Measurements from ENCODE around the gene ANKRD34C.

The ANKRD34C gene

DNA sequence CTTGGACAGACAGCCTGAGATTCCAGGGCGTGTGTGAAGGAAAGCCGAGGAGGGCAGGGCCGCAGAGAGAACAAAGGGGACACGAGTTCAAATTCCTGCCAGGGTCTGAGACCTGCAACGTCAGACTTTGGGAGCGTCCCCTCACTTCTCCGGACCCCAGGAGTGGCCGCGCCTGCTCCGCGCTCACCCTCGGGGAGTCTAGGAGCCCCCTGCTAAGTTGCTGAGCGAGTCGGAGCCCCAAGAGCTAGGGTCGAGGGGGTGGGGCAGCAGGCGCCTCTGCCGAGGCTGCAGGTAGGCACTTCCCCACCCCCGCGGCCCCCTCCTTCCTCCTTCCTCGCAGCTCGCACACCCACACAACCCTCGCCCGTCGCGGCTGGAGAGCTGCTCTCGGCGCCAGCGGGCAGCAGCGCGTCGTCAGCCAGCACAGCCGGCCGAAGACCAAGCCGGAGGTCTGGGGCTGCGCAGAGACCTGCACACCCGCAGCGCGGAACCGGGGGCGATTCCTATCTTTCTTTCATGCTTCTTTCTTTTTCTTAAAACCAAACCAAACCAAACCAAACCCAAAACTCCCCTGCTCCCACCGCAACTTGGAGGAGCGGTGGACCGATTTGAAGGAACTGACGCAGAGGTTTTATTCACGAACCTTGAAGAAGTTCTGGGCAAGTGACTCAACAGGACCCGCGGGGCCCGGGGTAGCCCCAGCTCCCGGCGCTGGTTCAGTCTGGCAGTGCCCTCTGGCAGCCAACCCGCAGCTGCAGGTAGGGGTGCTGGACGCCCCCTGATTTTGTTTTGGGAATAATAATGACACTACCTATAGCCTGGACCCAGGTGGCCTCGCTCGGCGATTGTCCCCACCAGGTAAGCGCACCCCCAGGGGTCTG, at the start of gene ANKRD34C:
Gene ANKRD34C, plus strand, starts transcription at position 352 of the 881 bp plus-strand sequence. CDS start 10,563 bp downstream, outside the sequence.
- no peak for DNase-seq

DNA sequence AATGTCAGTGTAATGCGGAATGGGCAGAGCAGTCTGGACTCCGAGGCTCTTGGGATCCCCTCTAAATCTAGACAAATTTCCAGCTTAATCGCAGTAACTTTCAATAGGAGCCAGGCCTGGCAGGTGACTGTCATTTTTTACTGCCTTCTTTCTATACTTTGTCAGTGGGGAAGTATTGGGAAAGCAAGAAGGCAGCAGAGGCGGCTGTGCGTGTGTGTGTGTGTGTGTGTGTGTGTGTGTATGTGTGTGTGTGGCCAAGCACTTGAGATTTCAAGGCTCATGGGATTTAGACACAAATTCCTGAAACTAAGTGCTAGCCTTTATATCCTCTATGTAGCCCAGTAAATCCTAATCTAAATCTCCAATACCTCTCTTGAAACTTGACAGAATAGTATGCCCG, 49.3 kb upstream of the ANKRD34C start:
- DNase-seq, result no peak

DNA sequence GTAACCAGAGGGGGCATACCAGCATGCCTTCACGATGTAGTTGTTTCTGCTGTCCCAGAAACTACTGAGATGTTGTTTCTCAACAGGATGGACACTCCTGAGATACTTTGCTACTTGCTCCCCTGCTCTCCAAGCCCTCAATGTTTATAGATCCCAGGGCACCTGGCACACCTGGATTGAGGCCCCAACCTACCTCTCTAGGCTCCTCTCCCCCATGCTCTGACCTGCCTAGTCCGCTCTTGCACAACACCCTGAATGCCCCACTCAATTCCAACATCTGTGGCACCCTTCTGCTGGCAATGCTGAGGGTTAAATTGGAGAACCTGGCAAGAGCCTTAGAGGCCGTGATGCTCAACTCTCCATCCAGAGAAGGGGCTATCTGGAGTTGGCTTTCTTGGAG, 42.5 kb upstream of the ANKRD34C start:
- no peak for DNase-seq

DNA sequence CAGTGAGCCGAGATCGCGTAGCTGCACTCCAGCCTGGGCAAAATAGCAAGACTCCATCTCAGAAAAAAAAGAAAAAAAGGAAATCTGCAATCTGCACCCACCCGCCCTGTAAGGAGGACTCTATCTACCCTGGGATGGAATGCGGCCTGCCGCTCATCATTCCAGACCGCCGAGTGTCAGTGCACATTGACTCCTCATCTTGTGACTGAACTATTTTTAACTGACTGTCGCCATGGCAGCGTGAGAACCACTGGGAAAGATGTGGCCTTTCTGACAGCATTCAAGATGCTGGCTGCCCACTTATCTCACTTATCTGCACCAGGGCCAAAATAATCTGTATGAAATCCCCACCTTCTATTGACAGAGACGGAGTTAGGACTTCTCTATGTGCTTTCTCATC, 38.8 kb upstream of the ANKRD34C start:
- DNase-seq, result peak; percentile 7

DNA sequence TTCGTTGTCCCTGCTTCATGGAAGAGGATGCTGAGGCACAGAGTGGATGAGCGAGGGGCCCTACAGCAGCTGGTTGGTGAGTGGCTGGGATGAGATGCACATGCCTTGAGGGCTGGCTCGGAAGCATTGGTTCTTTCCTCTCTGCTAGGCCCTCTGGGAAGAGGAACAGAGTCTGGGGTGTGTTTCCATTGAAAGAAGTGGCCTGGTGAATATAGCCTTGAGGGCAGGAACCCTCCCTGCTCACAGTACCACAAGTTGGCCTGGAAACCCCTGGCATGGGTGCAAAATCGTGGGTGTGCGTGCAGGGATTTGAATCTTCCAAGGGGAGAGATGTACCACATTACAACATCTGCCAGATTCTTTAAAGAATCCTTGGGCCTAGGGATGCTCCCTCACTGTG, 37.6 kb upstream of the ANKRD34C start:
- no peak for DNase-seq

DNA sequence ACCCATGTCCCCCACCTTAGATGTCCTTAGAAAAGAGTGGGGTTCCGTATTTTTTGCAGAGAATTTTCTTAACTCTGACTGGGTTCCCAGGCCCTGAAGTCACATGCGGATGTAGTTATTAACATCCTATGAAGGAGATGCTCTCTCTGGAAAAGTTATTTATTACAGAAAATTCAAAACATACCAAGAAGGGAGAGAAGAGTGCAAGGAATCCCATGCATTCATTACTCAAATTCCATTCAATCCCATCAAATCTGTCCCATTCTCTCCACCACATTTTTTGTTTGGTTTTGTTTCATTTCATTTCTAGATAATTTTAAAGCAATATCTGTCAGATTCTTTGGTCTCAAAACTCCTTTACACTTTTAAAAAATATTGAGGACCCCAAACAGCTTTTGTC, 34.3 kb upstream of the ANKRD34C start:
- no peak for DNase-seq

DNA sequence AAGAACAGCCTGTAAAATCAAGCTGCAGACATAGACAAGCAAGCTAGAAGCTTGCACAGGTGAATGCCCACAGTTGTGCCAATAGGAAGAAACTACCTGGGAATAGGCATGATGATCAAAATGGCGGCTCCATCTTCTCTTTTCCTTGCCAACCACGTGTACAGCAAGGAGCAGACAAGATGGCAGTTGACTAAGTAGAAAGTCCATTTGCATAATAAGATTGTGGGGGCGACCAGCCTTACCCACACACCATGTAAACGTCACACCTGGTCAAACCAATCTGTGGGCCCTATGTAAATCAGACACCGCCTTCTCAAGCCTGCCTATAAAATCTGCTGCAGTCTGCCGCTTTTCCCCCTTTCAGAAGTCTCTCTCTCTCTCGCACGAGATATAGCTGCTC, 25.1 kb upstream of the ANKRD34C start:
- DNase-seq, result no peak

DNA sequence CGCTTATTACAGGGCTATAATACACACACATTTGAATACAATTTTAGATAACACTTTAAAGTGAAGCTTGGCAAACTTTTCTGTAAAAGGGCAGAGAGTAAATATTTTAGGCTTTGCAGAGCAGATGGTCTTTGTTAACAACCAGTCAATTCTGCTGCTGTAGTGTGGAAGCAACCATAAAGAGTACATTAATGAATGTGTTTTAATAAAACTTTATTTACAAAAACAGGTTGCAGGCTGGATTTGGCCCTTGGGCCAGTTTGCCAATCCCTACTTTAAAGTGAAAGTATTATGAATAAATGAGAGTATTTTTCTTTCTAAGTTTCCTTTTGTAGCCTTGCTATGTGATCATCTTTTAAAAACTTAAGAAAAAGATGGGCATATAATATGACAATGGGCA, 20.7 kb upstream of the ANKRD34C start:
- no peak for DNase-seq

DNA sequence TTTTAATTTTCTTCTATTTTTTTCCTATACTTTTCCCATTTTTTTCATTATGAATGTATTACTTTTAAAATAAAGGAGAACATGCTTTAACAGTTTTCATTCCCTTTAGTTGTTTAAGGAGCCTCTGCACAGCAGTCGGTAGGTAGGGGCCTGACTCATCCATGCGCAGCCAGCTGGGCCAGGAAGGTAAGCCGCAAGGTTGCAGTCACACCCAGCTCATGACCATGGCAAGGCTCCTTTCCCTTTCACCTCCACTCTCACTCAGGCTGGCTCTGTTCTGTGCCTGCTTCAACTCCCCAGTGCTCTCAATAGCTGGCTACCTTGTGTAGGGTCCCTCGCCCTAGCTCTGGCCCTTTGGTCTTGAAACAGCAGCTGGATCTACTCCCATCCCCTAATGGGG, 17.4 kb upstream of the ANKRD34C start:
- no peak for DNase-seq

DNA sequence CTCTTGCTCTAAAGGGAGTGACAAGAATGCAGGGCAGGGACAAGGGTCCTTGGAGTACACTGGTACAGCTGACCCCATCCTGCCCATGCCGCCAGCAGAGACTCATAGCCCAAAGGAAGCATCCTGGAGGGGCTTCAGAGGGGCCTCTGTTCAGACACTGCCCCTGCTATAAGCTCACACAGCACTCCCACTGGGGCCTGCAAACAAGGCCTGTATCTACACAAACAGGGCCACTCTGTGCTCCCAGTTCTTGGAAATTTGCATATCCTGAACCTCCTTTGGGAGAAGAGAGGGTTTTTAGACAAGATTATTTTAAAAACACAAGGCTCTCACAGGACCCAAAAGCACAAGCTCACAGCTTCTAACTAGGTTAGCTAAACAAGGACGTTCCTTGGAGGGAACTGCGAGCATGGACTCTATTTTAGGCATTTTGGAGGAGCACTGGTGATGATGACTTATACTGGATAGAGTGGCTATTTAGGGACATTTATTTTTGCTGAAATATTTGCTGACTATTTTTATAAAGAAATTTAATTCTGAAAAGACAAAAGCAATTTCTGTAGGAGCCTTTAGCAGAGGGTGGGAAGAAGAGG, 16.4 kb upstream of the ANKRD34C start:
- DNase-seq, result no peak

DNA sequence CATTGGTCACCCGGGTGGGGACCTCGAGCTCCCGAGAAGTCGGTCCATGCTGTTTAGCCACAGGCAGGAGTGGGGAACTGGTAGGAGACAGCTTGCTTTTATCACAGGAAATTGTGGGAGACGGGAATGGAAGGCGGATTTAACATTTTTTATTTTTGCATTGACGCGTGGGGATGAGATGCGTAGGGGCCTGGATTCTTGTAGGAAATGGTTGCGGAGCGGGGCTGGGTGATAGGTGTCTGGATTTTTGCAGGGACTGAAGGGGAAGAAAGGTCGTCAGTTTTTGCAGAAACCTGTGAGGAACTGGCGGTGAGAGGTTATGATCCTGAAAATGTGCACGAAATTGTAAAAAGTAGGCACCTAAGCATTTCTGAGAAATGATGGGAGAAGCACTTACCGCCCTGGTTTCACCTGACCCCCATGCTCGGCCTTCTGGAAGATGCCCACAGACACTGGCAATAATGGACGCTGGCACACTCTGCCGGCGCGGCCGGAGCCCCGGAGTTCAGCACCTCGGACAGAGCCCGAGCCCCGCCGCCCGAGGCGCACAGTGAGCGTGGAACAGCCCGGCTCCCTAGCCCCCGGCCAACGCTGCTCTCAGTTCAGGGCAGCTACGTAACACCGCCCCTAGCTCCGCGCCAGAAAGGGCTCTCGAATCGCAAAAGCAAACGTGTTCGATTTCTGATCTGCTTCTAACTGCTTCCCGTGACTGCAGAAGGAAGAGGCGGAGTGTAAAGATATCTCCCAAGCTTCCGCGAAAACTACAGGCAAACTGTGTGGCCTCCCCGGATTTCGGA, 928 bp downstream of the ANKRD34C start:
- peak; percentile 34 for DNase-seq

DNA sequence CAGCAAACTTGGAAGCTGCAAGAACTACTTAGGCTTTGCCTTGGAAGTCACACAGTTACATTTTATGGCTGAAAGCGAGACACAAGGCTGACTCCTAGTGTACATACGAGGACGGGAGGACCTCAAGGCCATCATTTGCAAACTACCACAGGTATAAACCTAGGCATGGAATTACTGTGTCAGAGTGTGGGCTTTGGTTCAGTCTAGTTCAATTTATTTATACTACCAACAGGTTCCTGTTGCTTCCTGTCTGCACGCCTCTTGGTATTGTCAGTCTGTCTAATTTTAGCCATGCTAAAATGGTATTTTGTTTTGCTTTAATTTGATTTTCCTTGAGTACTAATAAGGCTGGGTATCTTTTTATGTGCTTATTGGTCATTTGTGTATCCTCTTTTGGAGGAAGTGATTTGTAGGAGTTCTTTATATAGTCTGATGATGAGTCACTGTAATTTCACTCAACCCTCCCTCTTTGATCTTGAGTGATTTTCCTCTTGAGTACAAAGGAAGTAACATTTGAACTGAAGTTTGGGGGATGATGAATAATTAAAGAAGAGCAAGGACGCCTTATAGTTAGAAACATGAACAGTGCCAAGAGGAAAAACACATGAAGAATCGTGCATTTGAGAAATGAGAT, 8.2 kb downstream of the ANKRD34C start:
- DNase-seq, result no peak

DNA sequence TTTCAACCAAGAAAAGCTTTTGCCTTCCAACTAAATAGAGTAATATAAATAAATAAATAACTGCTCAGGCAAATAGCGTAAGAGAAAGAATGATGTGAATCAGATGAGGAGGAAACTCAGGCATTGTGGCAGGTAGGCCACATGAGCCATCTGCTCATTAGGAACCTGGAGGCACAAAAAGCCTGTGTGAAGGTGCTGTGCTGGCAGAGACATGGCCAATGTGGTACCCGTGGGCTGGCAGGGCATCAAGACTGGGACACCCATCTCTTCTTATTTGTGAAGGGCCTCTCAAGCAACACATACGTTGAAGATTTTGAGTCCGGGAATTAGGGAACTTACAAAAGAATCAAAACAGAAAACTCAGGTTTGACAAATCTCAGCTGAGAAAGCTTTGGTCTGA, 9.5 kb downstream of the ANKRD34C start:
- no peak for DNase-seq

DNA sequence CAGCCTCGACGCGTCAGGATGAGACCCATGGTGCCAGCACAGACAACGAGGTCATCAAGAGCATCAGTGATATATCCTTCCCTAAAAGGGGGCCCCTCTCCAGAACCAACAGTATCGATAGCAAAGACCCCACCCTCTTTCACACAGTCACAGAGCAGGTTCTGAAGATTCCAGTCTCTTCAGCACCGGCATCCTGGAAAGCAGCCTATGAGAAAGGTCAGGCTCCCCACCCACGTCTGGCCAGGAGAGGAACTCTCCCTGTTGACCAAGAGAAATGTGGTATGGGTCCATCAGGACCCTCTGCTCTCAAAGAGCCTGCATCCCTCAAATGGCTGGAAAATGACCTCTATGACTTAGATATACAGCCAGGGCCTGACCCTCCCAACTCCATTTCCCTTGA, 11.6 kb downstream of the ANKRD34C start:
- DNase-seq, result no peak

DNA sequence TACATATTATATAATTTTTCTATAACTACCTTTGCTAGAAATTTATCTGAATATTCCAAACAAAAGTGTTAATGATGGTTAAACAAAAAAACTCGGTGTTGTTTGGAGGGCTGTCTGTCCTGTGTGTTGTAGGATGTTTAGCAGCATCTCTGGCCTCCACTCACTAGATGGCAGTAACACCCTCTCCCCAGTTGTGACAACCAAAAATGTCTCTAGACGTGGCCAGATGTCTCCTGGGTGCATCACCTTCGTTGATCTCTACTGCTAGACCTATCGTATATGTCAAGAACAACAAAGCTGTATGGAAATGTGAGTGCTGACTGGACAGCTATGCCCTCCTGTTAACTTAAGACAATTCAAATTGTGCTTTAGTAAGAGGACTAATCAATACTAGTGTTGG, 14.1 kb downstream of the ANKRD34C start:
- no peak for DNase-seq

DNA sequence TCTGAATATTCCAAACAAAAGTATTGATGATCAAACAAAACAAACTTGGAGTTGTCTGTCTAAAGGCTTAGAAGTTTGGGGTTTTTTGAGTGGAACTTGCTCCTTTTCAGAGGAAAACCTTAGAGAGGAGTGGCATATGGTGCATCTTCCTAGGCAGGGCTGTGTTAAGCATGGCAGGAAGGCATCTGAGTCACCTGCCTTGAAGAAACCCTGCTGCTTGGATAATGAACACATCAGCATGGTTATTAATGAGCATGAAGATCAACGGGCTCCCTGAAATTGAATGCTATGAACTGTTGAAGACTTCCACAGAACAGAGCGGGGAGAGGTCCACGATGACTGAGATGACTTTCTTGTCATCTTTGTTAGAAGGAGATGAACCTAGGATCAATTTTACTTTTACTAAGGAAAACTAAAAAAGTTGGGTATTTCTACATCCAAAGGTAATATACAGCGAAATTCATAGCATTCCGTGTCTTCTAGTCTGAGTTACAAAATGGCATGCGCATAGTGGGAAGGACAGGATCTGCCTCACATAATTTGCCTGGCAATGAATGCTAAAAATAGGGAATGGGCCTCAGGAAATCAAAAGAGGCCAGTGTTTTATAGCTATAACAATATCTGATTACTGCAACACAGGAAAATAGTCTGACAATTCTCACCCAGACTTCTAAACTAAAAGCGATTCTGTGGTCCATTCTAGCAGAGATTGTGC, 16.8 kb downstream of the ANKRD34C start:
- no peak for DNase-seq

DNA sequence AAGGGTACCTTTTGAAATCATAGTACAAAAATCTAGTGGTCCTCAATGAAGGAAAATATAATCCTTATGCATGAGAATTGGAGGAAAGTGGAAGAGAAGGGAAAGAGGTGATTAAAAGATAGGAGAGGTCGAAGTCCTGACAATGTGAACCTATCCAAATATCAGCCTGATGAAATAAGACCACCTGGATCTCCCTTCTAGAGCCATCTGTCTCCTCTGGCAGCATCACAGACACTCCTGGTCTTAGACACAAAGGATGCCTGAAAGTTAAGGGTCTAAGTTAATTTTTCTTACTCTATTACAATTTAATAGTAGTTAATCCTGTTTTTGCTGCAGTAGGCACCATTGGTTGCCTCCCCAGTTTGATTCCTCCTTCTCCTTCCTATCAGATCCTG, 17.3 kb downstream of the ANKRD34C start:
- no peak for DNase-seq

DNA sequence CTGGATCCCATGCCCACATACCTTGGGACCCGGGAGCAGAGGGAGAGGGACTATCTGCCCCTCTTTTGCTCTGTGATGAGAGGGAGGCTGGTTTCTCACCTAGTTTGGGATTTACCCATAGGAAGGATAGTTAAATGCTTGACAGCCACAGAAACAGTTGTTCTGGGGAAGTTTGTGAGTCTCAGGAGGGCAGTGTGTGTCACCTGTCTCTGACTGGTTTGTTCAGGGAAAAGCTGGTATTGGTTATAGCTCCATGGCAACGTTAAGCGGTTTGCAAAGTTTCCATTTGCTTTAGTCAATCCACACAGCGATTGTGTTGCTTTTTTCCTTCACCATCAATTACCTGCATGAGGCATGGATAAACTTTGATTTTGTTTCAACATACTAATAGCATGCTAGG, 24.7 kb downstream of the ANKRD34C start:
- no peak for DNase-seq

DNA sequence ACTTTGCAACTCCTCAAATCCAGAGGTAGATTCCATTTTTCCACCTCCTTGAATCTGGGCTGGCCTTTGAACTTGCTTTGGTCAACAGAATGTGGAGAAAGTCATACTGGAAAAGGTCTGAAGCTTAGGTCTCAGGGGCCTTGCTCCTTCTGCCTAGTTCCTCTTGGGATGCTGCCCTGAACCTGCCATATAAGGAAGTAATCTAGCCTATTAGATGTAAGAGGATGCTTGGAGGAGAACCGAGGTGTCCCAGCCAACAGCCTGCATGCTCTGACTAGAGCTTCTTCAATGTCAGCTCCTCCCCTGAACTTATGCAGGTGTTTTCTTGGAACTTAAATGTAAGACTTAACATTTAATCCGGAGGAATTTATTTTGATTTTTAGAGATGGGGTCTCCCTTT, 26.4 kb downstream of the ANKRD34C start:
- no peak for DNase-seq

DNA sequence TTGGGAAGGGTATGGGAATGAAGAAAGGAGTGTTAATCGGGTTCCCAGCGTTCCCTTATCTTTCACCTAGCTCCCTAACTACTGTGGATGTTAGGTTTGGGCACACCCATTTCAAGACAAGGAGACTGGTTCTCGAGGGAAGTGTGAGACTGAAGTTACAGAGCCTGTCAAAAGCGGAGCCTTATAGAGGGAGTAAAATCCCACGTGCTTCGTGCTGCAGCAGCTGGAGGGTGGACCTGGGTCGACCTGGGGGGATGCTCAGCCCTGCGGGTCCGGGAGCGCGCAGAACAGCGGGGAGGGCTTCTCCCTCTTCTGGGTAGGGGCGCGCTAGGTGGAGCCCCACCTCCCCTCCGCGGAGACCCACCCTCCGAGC, 28.1 kb downstream of the ANKRD34C start:
- no peak for DNase-seq

DNA sequence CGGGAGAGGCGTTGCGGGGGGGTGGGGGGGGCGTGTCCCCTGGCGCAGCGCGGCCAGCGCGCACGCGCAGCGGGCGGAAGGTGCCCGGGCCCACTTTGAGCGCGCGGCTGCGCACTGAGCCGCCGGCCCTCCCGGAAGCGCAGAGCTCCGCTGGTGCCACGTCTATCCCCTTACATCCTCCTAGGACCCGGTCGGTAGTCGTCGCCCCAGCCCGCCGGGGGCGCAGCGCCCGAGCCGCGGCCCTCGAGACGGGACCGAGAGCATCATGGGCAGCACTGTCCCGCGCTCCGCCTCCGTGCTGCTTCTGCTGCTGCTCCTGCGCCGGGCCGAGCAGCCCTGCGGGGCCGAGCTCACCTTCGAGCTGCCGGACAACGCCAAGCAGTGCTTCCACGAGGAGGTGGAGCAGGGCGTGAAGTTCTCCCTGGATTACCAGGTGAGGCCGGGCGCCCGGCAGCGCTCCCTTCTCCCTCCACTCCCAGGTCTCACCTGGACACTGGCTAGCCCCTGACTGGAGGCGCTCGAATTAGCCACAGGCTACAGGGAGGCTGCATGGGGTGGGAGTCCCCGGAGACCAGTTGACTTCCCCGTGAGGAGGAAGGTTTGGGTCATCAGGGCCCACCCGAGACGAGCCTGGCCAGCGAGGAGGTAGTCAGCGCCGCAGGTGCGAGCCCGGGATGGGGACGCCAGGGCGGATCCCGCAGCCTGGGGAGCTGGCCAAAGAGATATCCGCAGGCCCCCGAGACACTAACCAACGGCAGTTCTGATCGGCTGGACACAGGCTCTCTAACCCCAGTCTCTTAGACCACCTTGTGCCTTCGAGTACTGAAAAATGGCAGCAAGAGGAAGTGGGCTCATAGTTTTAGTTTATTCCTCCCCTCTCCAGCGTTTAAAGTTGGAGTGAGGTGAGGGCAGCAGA, 28.7 kb downstream of the ANKRD34C start, which contains the start of gene TMED3:
Gene TMED3, plus strand, starts transcription at position 128 of the 916 bp plus-strand sequence. Its CDS starts 138 bp downstream, at position 266.
- peak; percentile 72 for DNase-seq

Data from midbrain (tissue), 1 donor.